A549 (cell line): ENCODE results near the gene HOXD1. TPM values are rescaled to one million over a fixed set of nuclear protein-coding genes. Genes with fewer than 3 reads are reported as not detected.
A peak's percentile ranks its signal among the peaks of the same experiment; 100 is the strongest.

ENCODE experiments used
- ATAC-seq, 2 experiments: fragments of 200-7000 bp in 1 of 2; fragments of >200 bp in 1 of 2; cut with Nextera tagmentation in 1 of 2; cut with Tn5 transposase in 1 of 2; 3 replicates each; pipeline versions ENCODE4 v1.8.0 to v1.9.1; 2018 to 2020; ENCODE audit warnings: mild to moderate bottlenecking in 1 of 2, moderate library complexity in 1 of 2
- CTCF ChIA-PET: fragments of 300-600 bp; sonication (Branson Sonifier 250); formaldehyde crosslinking; extraction: SDS; loops from one replicate; lab custom pipeline; 2021; ENCODE audit warnings: antibody characterized with exemption, inconsistent platforms; lab: Yijun Ruan, JAX
- POLR2A ChIA-PET: fragments of 350-600 bp; formaldehyde crosslinking; extraction: SDS; loops from one replicate; lab custom pipeline; 2021; ENCODE audit warnings: antibody characterized with exemption, inconsistent platforms; lab: Yijun Ruan, JAX
- DNase-seq, 2 experiments: peaks; one replicate each; pipeline versions ENCODE4 v3.0.0 to v3.0.0-alpha.2; 2011 to 2016; ENCODE audit warnings: low read depth in 1 of 2, low spot score in 1 of 2
- FAIRE-seq: peaks from 2 replicates; lab custom pipeline; 2011; peaks lifted over from hg19 to GRCh38; lab: Jason Lieb, UNC
- H3K27ac ChIP-seq, 2 experiments: fragments of >200 bp; sonication (Bioruptor Twin); formaldehyde crosslinking; 3 replicates each; pipeline ENCODE4 v1.5.1; 2016 to 2017
- H3K4me1 ChIP-seq: fragments of >200 bp; sonication (Bioruptor Twin); formaldehyde crosslinking; 3 replicates; pipeline ENCODE4 v1.6.1; 2016
- H3K4me2 ChIP-seq: fragments of >200 bp; sonication (Bioruptor Twin); formaldehyde crosslinking; 3 replicates; pipeline ENCODE4 v1.6.1; 2016
- H3K4me3 ChIP-seq: fragments of >200 bp; sonication (Bioruptor Twin); formaldehyde crosslinking; 3 replicates; pipeline ENCODE4 v1.5.1; 2016
- H3K9me3 ChIP-seq: fragments of >200 bp; sonication (Bioruptor Twin); formaldehyde crosslinking; 3 replicates; pipeline ENCODE4 v1.6.1; 2016
- CBX2 ChIP-seq: fragments of 200-600 bp; sonication (generic); IDR thresholded peaks from 2 replicates; pipeline ENCODE4 v1.6.1; 2016; ENCODE audit warnings: low read depth, mild to moderate bottlenecking, borderline replicate concordance
- CEBPB ChIP-seq, 2 experiments: fragments of >200 bp in 1 of 2; sonication (Bioruptor Twin) in 1 of 2; formaldehyde crosslinking in 1 of 2; IDR thresholded peaks; 2 replicates each; pipeline ENCODE4 v1.6.1; 2012 to 2016
- FOXS1 ChIP-seq: fragments of 250-450 bp; sonication (Bioruptor Pico); IDR thresholded peaks from 2 replicates; pipeline ENCODE4 v1.5.0; 2020; ENCODE audit warnings: mild to moderate bottlenecking, moderate library complexity
- HOXB13 ChIP-seq: fragments of 250-450 bp; sonication (Bioruptor Pico); IDR thresholded peaks from 2 replicates; pipeline ENCODE4 v1.5.0; 2020; ENCODE audit warnings: low read depth, mild to moderate bottlenecking, moderate library complexity
- JUNB ChIP-seq: fragments of >200 bp; sonication (Bioruptor Twin); formaldehyde crosslinking; IDR thresholded peaks from 2 replicates; pipeline ENCODE4 v1.6.1; 2016
- MAZ ChIP-seq: fragments of 150-350 bp; IDR thresholded peaks from 2 replicates; pipeline ENCODE4 v1.6.1; 2014; ENCODE audit warnings: antibody characterized with exemption, low read depth, low read length, borderline replicate concordance
- MYC ChIP-seq: IDR thresholded peaks from 2 replicates; pipeline ENCODE4 v1.6.1; 2012; ENCODE audit warnings: mild to moderate bottlenecking, inconsistent platforms, low read length, improper control_type of control experiment, borderline replicate concordance
- NFE2L2 ChIP-seq: fragments of 150-350 bp; conservative IDR thresholded peaks from 2 replicates; pipeline ENCODE4 v1.6.1; 2014; ENCODE audit warnings: low read length
- RARB ChIP-seq: fragments of 250-450 bp; sonication (Bioruptor Pico); IDR thresholded peaks from 2 replicates; pipeline ENCODE4 v1.8.0; 2021; ENCODE audit warnings: mild to moderate bottlenecking, moderate library complexity
- SREBF2 ChIP-seq: fragments of 450-650 bp; IDR thresholded peaks from 2 replicates; pipeline ENCODE4 v1.6.1; 2014; ENCODE audit warnings: mild to moderate bottlenecking, moderate library complexity
- TP53 ChIP-seq: fragments of 250-450 bp; sonication (Bioruptor Pico); IDR thresholded peaks from 2 replicates; pipeline ENCODE4 v1.5.0; 2021; ENCODE audit warnings: mild to moderate bottlenecking, moderate library complexity
- ZC3H11A ChIP-seq: fragments of 450-650 bp; IDR thresholded peaks from 2 replicates; pipeline ENCODE4 v1.6.1; 2014; ENCODE audit warnings: antibody characterized with exemption, mild to moderate bottlenecking
- ZNF302 ChIP-seq: fragments of 250-450 bp; sonication (Bioruptor Pico); IDR thresholded peaks from 2 replicates; pipeline ENCODE4 v1.9.0; 2021; ENCODE audit warnings: inconsistent platforms, mild to moderate bottlenecking, moderate library complexity
- ZSCAN20 ChIP-seq: fragments of 250-450 bp; sonication (Bioruptor Pico); IDR thresholded peaks from 2 replicates; pipeline ENCODE4 v1.8.0; 2022; ENCODE audit warnings: mild to moderate bottlenecking, moderate library complexity
- WGBS: methylation state at CpG from one replicate; pipeline ENCODE4 v1.1.6; 2017; ENCODE audit errors: missing lambda C conversion rate; 5-methylcytosine and 5-hydroxymethylcytosine counted together
- polyA plus RNA-seq, 4 experiments: library from polyadenylated mRNA; depleted of rRNA in 3 of 4; stranded (reverse); fragments of >200 nt; fragmentation: RNase III in 1 of 4; extraction: RNeasy Plus Mini Kit Qiagen cat#74134 plus additional on column Dnase treatment in 1 of 4; gene quantifications; 2 replicates in 3 of 4; 3 replicates in 1 of 4; pipeline ENCODE4 v1.2.3, GENCODE V29; 2011 to 2017
- TF ChIP-seq, protein P1 (sequence below): IDR thresholded peaks from 2 replicates; pipeline ENCODE4 v1.6.1; 2012
- TF ChIP-seq, protein P2 (sequence below): fragments of 200-600 bp; sonication (generic); IDR thresholded peaks from 2 replicates; pipeline ENCODE4 v1.6.1; 2016; ENCODE audit warnings: antibody characterized with exemption, mild to moderate bottlenecking, moderate library complexity
- TF ChIP-seq, protein P3 (sequence below): fragments of >200 bp; sonication (Bioruptor Twin); formaldehyde crosslinking; IDR thresholded peaks from 3 replicates; pipeline ENCODE4 v1.5.1; 2016
- TF ChIP-seq, protein P4 (sequence below): fragments of >200 bp; sonication (Bioruptor Twin); formaldehyde crosslinking; IDR thresholded peaks from 3 replicates; pipeline ENCODE4 v1.6.1; 2016
- TF ChIP-seq, protein P5 (sequence below): fragments of >200 bp; sonication (Bioruptor Twin); formaldehyde crosslinking; IDR thresholded peaks from 2 replicates; pipeline ENCODE4 v1.6.1; 2016

The HOXD1 gene
- polyA plus RNA-seq, 2 of the 4 experiments (the other 2 are of a cell fraction), result 0.12 TPM

DNA sequence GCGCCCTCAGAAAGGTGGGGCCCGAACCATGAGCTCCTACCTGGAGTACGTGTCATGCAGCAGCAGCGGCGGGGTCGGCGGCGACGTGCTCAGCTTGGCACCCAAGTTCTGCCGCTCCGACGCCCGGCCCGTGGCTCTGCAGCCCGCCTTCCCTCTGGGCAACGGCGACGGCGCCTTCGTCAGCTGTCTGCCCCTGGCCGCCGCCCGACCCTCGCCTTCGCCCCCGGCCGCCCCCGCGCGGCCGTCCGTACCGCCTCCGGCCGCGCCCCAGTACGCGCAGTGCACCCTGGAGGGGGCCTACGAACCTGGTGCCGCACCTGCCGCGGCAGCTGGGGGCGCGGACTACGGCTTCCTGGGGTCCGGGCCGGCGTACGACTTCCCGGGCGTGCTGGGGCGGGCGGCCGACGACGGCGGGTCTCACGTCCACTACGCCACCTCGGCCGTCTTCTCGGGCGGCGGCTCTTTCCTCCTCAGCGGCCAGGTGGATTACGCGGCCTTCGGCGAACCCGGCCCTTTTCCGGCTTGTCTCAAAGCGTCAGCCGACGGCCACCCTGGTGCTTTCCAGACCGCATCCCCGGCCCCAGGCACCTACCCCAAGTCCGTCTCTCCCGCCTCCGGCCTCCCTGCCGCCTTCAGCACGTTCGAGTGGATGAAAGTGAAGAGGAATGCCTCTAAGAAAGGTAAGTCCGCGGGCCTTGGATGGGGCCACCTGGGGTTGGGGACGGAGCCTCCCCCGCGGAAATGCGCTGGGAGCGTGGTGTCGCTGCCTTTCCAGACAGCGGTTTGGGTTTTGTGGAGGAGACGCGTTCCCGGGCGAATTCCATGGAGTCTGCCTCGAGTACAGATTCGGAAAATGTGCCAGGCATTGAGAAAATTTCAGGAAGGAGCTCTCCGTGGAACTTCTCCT lies 559 bp downstream of the HOXD1 start:
- TF ChIP-seq, protein P1, sequence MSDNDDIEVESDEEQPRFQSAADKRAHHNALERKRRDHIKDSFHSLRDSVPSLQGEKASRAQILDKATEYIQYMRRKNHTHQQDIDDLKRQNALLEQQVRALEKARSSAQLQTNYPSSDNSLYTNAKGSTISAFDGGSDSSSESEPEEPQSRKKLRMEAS, result peak; percentile 42; the same call in 1 of the 2 replicates
- no peak for TF ChIP-seq HOXB13 (CRISPR knock-in tag)
- WGBS, result 74% methylated on average over 51 of the region's 98 CpGs
- ChIA-PET POLR2A (interaction anchor here (1.0 kb wide), 1 partner anchor 448 kb away, joined by 4 read pairs; no protein-coding TSS in a partner anchor), CTCF (interaction anchor here (0.6 to 2.1 kb wide), 5 partner anchors 8 to 959 kb away, joined by 3 to 12 read pairs (median 3); no protein-coding TSS in a partner anchor)
- ATAC-seq, result peak; percentile 11 to 51; a peak in 3 of 6 replicates
- FAIRE-seq, result no peak
- DNase-seq, result no peak
- H3K9me3 ChIP-seq, result no peaks in the 10 kb centered on the region
- H3K4me1 ChIP-seq, result 0 out of 3 replicates have a peak, but pooled peaks cover 5% of the 10 kb centered on the region
- peak overlapping the region; percentile 72 for H3K4me2 ChIP-seq
- H3K27ac ChIP-seq, result peak overlapping the region; percentile 44 to 81; a peak in 5 of 6 replicates
- peak overlapping the region; percentile 56 for H3K4me3 ChIP-seq

DNA sequence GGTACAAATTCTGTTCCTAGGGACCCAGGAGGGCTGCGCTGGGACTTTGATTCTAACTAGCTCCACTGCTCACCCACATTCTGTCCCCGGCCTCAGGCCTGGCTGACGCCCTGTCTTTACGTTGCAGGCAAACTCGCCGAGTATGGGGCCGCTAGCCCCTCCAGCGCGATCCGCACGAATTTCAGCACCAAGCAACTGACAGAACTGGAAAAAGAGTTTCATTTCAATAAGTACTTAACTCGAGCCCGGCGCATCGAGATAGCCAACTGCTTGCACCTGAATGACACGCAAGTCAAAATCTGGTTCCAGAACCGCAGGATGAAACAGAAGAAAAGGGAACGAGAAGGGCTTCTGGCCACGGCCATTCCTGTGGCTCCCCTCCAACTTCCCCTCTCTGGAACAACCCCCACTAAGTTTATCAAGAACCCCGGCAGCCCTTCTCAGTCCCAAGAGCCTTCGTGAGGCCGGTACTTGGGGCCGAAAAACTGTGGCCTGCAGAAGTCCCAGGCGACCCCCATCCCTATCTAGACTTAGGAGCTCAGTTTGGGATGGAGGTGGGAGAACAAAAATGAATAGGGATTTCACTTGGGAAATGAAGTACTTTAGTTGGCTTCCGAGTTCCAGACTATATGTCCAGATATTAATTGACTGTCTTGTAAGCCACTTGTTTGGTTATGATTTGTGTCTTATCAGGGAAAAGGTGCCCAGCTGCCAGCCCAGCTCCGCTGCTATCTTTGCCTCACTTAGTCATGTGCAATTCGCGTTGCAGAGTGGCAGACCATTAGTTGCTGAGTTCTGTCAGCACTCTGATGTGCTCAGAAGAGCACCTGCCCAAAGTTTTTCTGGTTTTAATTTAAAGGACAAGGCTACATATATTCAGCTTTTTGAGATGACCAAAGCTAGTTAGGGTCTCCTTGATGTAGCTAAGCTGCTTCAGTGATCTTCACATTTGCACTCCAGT lies 1.5 kb downstream of the HOXD1 start:
- ChIA-PET POLR2A (no interaction called here), CTCF (interaction anchor here (0.6 to 1.5 kb wide), 4 partner anchors 9 to 958 kb away, joined by 3 to 5 read pairs (median 3); no protein-coding TSS in a partner anchor)
- DNase-seq, result no peak
- Histone ChIP-seq H3K9me3 (no peaks in the 10 kb centered on the region), H3K4me1 (0 out of 3 replicates have a peak, but pooled peaks cover 5% of the 10 kb centered on the region), H3K4me3 (no peak overlapping the region), H3K4me2 (no peak overlapping the region), H3K27ac (no peak overlapping the region)
- 88% methylated on average over 28 of the region's 28 CpGs for WGBS
- TF ChIP-seq CBX2, result no peak
- no peak for TF ChIP-seq TP53
- TF ChIP-seq ZSCAN20 (CRISPR knock-in tag), result no peak
- FAIRE-seq, result no peak
- ATAC-seq, result no peak

DNA sequence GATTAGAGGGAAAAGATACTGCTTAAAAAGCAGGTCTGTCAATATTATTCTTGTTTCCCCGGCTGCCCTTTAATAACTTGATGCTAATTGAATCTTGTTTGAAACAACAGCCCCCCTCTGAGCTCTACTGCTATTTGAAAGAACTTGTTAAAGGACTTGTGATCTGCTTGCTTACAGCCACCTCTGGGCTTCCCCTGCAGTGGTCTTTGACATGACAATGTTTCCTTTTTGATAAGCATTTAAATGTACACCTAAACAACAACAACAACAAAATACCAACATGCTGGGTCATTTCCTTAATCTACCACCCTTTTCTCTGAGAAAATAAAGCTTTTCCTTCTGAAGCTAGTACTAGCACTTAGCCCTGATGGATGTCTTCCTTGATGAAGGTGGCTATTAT lies 3.9 kb downstream of the HOXD1 start:
- Histone ChIP-seq H3K4me3 (no peak overlapping the region), H3K9me3 (no peaks in the 10 kb centered on the region), H3K27ac (no peak overlapping the region), H3K4me1 (0 out of 3 replicates have a peak, but pooled peaks cover 4% of the 10 kb centered on the region)
- no peak for ATAC-seq
- DNase-seq, result no peak
- whole genome bisulfite sequencing, result 6% methylated on average over 1 of the region's 1 CpG
- POLR2A ChIA-PET, result no interaction called here
- FAIRE-seq, result no peak
- CTCF ChIA-PET, result no interaction called here
- TF ChIP-seq, protein P1, result no peak
- TF ChIP-seq, protein P2, sequence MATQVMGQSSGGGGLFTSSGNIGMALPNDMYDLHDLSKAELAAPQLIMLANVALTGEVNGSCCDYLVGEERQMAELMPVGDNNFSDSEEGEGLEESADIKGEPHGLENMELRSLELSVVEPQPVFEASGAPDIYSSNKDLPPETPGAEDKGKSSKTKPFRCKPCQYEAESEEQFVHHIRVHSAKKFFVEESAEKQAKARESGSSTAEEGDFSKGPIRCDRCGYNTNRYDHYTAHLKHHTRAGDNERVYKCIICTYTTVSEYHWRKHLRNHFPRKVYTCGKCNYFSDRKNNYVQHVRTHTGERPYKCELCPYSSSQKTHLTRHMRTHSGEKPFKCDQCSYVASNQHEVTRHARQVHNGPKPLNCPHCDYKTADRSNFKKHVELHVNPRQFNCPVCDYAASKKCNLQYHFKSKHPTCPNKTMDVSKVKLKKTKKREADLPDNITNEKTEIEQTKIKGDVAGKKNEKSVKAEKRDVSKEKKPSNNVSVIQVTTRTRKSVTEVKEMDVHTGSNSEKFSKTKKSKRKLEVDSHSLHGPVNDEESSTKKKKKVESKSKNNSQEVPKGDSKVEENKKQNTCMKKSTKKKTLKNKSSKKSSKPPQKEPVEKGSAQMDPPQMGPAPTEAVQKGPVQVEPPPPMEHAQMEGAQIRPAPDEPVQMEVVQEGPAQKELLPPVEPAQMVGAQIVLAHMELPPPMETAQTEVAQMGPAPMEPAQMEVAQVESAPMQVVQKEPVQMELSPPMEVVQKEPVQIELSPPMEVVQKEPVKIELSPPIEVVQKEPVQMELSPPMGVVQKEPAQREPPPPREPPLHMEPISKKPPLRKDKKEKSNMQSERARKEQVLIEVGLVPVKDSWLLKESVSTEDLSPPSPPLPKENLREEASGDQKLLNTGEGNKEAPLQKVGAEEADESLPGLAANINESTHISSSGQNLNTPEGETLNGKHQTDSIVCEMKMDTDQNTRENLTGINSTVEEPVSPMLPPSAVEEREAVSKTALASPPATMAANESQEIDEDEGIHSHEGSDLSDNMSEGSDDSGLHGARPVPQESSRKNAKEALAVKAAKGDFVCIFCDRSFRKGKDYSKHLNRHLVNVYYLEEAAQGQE, result no peak
- TF ChIP-seq ZNF302 (CRISPR knock-in tag), result no peak
- no peak for TF ChIP-seq JUNB
- TF ChIP-seq, protein P3, sequence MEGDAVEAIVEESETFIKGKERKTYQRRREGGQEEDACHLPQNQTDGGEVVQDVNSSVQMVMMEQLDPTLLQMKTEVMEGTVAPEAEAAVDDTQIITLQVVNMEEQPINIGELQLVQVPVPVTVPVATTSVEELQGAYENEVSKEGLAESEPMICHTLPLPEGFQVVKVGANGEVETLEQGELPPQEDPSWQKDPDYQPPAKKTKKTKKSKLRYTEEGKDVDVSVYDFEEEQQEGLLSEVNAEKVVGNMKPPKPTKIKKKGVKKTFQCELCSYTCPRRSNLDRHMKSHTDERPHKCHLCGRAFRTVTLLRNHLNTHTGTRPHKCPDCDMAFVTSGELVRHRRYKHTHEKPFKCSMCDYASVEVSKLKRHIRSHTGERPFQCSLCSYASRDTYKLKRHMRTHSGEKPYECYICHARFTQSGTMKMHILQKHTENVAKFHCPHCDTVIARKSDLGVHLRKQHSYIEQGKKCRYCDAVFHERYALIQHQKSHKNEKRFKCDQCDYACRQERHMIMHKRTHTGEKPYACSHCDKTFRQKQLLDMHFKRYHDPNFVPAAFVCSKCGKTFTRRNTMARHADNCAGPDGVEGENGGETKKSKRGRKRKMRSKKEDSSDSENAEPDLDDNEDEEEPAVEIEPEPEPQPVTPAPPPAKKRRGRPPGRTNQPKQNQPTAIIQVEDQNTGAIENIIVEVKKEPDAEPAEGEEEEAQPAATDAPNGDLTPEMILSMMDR, result no peak
- TF ChIP-seq CEBPB (IDR thresholded peaks at IDR 0.05), result no peak
- TF ChIP-seq NFE2L2, result no peak
- no peak for TF ChIP-seq SREBF2
- no peak for TF ChIP-seq RARB (CRISPR knock-in tag)
- TF ChIP-seq MAZ, result no peak
- TF ChIP-seq, protein P4, sequence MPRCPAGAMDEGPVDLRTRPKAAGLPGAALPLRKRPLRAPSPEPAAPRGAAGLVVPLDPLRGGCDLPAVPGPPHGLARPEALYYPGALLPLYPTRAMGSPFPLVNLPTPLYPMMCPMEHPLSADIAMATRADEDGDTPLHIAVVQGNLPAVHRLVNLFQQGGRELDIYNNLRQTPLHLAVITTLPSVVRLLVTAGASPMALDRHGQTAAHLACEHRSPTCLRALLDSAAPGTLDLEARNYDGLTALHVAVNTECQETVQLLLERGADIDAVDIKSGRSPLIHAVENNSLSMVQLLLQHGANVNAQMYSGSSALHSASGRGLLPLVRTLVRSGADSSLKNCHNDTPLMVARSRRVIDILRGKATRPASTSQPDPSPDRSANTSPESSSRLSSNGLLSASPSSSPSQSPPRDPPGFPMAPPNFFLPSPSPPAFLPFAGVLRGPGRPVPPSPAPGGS, result no peak
- TF ChIP-seq, protein P5, sequence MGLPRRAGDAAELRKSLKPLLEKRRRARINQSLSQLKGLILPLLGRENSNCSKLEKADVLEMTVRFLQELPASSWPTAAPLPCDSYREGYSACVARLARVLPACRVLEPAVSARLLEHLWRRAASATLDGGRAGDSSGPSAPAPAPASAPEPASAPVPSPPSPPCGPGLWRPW, result no peak
- TF ChIP-seq FOXS1, result no peak
- TF ChIP-seq ZC3H11A, result no peak
- no peak for TF ChIP-seq MYC
- TF ChIP-seq, all 56 proteins: peak for 0
- no peak overlapping the region for H3K4me2 ChIP-seq
